ENCODE results near the gene C15orf40. TPM values are rescaled to one million over a fixed set of nuclear protein-coding genes. Genes with fewer than 3 reads are reported as not detected.
"Not testable (repeated sequence)": the region's sequence is repeated elsewhere in the genome, so short reads cannot be mapped to it uniquely, and the experiment has no call there.

C15orf40 gene
- total RNA-seq, 2 experiments from 2014 or later: 21.5 to 24.5 TPM

- no peaks in the 10 kb centered on the region for H3K4me1 Mint-ChIP-seq
Observed at GRCh38 chr15:82944056-82944455, 67.4 kb downstream of the C15orf40 start.

DNA sequence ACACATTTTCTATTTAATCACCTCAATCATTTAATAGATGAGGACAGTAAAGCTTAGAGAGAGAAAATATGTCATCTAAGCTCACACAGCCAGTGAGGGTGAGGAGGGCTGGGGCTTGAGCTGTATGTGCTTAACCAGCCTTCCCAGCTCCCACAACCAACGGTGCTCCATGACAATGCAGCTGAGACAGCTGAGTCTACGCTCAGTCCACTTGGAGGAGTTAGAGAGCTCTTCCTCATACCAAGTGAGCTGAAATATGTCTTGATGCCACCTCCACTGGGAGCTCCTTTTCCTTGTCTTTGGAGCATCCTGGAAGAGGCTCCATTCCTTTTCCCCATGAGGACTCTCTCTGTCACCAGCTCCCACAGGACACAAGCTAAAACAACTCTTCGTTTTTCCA lies 68.3 kb downstream of the C15orf40 start:
- Mint-ChIP-seq H3K36me3 (ENCODE audit: low read depth) (no peaks in the 10 kb centered on the region), H3K27me3 (peaks cover 22% of the 10 kb centered on the region), H3K27ac (no peak overlapping the region), H3K9me3 (no peaks in the 10 kb centered on the region), H3K4me3 (no peak overlapping the region), H3K4me1 (no peaks in the 10 kb centered on the region)
- POLR2A ChIA-PET: no interaction called here
- CTCF ChIA-PET: no interaction called here
- DNase-seq: no peak

More at GRCh38 chr15:82944056-82944455, 67.4 kb downstream of the C15orf40 start:
- no peaks in the 10 kb centered on the region for H3K36me3 Mint-ChIP-seq (ENCODE audit: low read depth)
- H3K9me3 Mint-ChIP-seq: no peaks in the 10 kb centered on the region
- ChIA-PET POLR2A (no interaction called here), CTCF (no interaction called here)
- H3K27me3 Mint-ChIP-seq: peaks cover 22% of the 10 kb centered on the region
- H3K4me3 Mint-ChIP-seq: no peak overlapping the region
- H3K27ac Mint-ChIP-seq: no peak overlapping the region
- no peak for DNase-seq

DNA sequence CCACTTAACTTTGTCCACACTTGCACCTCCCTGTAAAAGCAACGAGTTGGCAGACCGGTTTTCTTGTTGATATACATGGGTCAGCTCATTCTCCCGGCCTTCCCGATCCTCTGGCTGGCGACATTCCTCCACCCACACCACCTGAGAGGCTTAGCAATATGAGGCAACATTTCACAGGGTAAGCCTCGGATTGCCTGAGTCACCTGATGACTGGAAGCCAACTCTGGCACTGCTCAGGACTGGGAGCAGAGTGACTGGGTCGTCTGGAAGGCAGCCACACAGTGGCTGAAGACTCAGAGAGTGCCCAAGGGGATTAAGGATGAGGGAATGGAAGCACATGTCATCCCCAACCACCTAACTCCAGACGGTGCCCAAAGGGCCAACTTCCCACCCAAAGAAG lies 68.7 kb downstream of the C15orf40 start:
- DNase-seq: no peak
- Mint-ChIP-seq H3K27ac (no peak overlapping the region), H3K4me1 (no peaks in the 10 kb centered on the region), H3K9me3 (no peaks in the 10 kb centered on the region), H3K36me3 (ENCODE audit: low read depth) (no peaks in the 10 kb centered on the region), H3K4me3 (no peak overlapping the region), H3K27me3 (peaks cover 21% of the 10 kb centered on the region)
- ChIA-PET POLR2A (no interaction called here), CTCF (no interaction called here)

GRCh38 chr15:82939678-82940077 lies 71.8 kb downstream of the C15orf40 start:
- H3K4me1 Mint-ChIP-seq; POLR2A ChIA-PET; H3K36me3 Mint-ChIP-seq (ENCODE audit: low read depth); H3K27ac Mint-ChIP-seq; H3K4me3 Mint-ChIP-seq; DNase-seq; H3K9me3 Mint-ChIP-seq: not testable (repeated sequence)
- peaks cover 17% of the 10 kb centered on the region for H3K27me3 Mint-ChIP-seq
- CTCF ChIA-PET: interaction anchor here (1.3 kb wide), 1 partner anchor 16 kb away, joined by 3 read pairs; no protein-coding TSS in a partner anchor

Other genes with a start within 250 kb of the C15orf40 start
- gene FSD2, start 205.6 kb downstream of the C15orf40 start, total RNA-seq: not detected
- gene WHAMM, start 202.0 kb downstream of the C15orf40 start, total RNA-seq: 10 to 100 TPM; 13.8 to 14.5 TPM
- 10 to 100 TPM in 1 of 2 experiments, 1 to 10 TPM in 1; 7.9 to 10.3 TPM for gene HOMER2, start 58.9 kb downstream of the C15orf40 start, total RNA-seq
- 10 to 100 TPM; 23.7 to 26.5 TPM for gene RAMAC, start 25.4 kb downstream of the C15orf40 start, total RNA-seq
- gene BTBD1, start 55.6 kb upstream of the C15orf40 start, total RNA-seq: 10 to 100 TPM; 50.4 to 61.0 TPM
- 10 to 100 TPM in 1 of 2 experiments, 1 to 10 TPM in 1; 9.4 to 12.5 TPM for gene TM6SF1, start 96.0 kb upstream of the C15orf40 start, total RNA-seq
- 10 to 100 TPM; 21.9 to 25.0 TPM for gene HDGFL3, start 196.2 kb upstream of the C15orf40 start, total RNA-seq

Data from activated CD4-positive, alpha-beta T cell treated with anti-CD3 and anti-CD28 coated beads, Interleukin-2, amount 10 ng/mL, durations not matched to agents 7 days and 5 days (primary cell).